Germinal center (tissue), 1 donor: ENCODE results near the gene INPP4A.

ENCODE experiments used
- DNase-seq: peaks from one replicate; pipeline ENCODE4 v3.0.0; 2012; ENCODE audit warnings: mixed read lengths, low spot score

Gene INPP4A

GRCh38 chr2:98476192-98476868 lies 31.7 kb downstream of the INPP4A start:
- no peak for DNase-seq

- DNase-seq, result no peak
These were observed 32.4 kb downstream of the INPP4A start for GRCh38 chr2:98477036-98477435.

- DNase-seq, result no peak
These were observed 32.8 kb downstream of the INPP4A start for GRCh38 chr2:98477506-98477905.

- no peak for DNase-seq
These were observed 33.5 kb downstream of the INPP4A start for GRCh38 chr2:98478088-98478551.

GRCh38 chr2:98478907-98479306 lies 34.2 kb downstream of the INPP4A start:
- DNase-seq, result no peak

GRCh38 chr2:98479371-98479770 lies 34.7 kb downstream of the INPP4A start:
- DNase-seq, result no peak

GRCh38 chr2:98479959-98480524 lies 35.4 kb downstream of the INPP4A start:
- no peak for DNase-seq

- DNase-seq, result no peak
These were observed 35.9 kb downstream of the INPP4A start for GRCh38 chr2:98480598-98480997.

- DNase-seq, result no peak
These were observed 37.7 kb downstream of the INPP4A start for GRCh38 chr2:98482362-98482761.

- no peak for DNase-seq
These were observed 38.7 kb downstream of the INPP4A start for GRCh38 chr2:98483257-98483861.

- DNase-seq, result no peak
These were observed 39.5 kb downstream of the INPP4A start for GRCh38 chr2:98484121-98484557.

- DNase-seq, result no peak
These were observed 40.2 kb downstream of the INPP4A start for GRCh38 chr2:98484652-98485452.

- no peak for DNase-seq
These were observed 40.7 kb downstream of the INPP4A start for GRCh38 chr2:98485453-98485755.

- no peak for DNase-seq
These were observed 41.8 kb downstream of the INPP4A start for GRCh38 chr2:98486374-98486981.

GRCh38 chr2:98487101-98487805 lies 42.6 kb downstream of the INPP4A start:
- no peak for DNase-seq

GRCh38 chr2:98487806-98488189 lies 43.1 kb downstream of the INPP4A start:
- peak; percentile 63 for DNase-seq

- no peak for DNase-seq
These were observed 43.6 kb downstream of the INPP4A start for GRCh38 chr2:98488252-98488651.

- no peak for DNase-seq
These were observed 44.8 kb downstream of the INPP4A start for GRCh38 chr2:98489486-98489885.

- no peak for DNase-seq
These were observed 45.6 kb downstream of the INPP4A start for GRCh38 chr2:98489971-98490962.

- no peak for DNase-seq
These were observed 47.8 kb downstream of the INPP4A start for GRCh38 chr2:98492441-98492840.

GRCh38 chr2:98494699-98495098 lies 50.0 kb downstream of the INPP4A start:
- DNase-seq, result no peak
